Suppressor macrophage treated with lipopolysaccharide for 1 hour (primary cell): ENCODE results near the gene LCE2D.

Experiments
- DNase-seq, 3 donors: peaks; one replicate each; pipeline ENCODE4 v3.0.0-alpha.2; 2020 to 2022

Gene LCE2D

DNA sequence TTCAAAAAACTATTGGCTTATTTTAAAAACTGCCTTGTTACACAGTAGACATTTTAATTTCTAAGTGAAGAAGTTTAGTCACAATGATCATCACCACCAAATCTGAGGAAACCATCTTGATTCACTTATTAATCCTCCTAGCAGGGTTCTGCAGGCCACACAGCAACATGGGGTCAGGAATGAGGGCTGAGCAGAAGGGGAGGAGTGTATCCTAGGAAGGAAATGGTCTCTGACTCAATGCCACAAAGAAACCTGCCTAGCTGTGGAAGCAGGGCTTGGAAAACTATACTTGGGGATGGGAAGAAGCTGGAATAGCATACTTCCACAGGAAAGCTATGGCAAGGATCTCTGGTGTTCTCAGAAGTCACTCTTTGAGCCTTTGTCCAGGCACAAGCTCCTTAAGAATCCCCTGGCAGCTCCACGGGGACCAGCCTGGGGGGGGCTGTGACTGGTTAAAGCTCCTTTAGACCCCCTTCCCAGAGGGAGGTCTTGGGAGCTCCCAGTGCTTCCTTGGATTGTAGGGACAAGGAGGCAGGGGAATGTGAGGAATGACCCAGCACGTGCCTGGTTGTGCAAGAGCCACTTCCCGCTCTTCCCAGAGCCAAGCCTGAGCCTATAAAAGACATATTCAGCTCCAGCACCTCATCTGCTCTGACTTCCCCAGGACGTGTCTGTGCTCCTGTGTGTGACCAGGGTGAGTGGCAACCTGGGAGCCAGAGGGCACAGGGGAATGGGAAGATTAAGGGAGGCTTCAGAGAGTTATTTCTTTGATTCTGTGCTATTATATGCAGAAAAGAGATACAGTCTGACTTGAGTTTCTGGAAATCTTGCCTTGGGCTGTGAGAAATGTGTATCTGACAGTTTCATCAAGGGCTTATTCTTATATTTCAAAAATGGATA, 34.8 kb downstream of the LCE2D start, which contains the start of gene LCE2A:
LCE2A (plus strand) TSS at position 645 of the 900 bp plus-strand sequence. CDS start 557 bp downstream, outside the sequence.
- no peak for DNase-seq

DNA sequence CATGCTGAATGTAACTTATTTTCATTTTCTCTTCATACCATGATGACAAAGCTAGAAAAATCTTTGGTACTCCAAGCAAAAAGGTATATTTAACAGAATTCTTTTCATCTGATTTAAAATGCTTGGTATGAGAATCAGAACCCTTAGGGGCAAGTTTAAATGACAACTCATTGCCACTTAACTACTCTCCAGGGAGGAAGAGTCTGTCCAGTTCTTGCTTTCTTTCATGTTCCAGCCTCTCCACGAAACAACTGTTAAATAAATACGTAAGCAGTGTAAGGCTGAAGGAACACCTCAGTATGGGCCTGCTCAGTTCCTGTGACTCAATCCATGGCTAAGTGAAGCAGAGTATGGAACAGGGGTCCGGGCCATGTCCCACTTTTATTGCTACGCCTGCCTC, 36.6 kb downstream of the LCE2D start:
- no peak for DNase-seq

DNA sequence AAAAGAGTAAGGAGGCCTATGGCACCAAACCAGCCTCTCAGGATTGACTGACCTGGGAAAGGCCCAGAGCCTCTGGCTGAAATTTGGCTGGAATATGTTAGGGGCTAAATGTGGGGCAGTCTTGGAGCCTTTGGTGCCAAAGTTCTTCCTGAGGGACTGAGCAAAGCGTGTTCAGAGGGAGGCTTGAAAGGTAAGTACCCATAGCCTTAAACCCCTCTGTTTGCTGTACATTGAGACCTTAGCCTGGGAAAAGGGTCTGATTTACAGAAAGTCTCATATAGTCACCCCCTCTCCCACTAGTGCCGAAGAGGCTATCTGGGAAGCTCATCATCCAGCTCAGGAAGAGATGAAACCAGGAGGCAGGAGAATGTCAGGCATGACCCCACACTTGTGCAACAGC, 44.7 kb downstream of the LCE2D start, which contains the start of gene LCE4A:
LCE4A (plus strand) TSS at position 301 of the 400 bp plus-strand sequence. CDS start 916 bp downstream, outside the sequence.
- DNase-seq, result no peak
